Psoas muscle (tissue), 8 donors: ENCODE data around the gene PCED1B. TPM values are rescaled to one million over a fixed set of nuclear protein-coding genes. Genes with fewer than 3 reads are reported as not detected.
"Not testable (repeated sequence)": the region's sequence is repeated elsewhere in the genome, so short reads cannot be mapped to it uniquely, and the experiment has no call there.

Experiments
- ATAC-seq, 4 donors: fragments of 200-7000 bp; cut with Tn5 transposase; one replicate each; pipeline ENCODE4 v1.9.1; 2020; ENCODE audit warnings: moderate library complexity in 3 of 4, mild to moderate bottlenecking in 2 of 4
- DNase-seq, 2 donors: peaks; one replicate each; pipeline ENCODE4 v3.0.0-alpha.2; 2020
- H3K27ac ChIP-seq: fragments of 200-600 bp; one replicate; pipeline ENCODE4 v1.8.0; 2022
- H3K27me3 ChIP-seq, 3 donors: fragments of 200-600 bp in 1 of 3; one replicate each; pipeline versions ENCODE4 v1.6.1 to v1.8.0; 2013 to 2022; ENCODE audit warnings: low read length in 2 of 3, mild to moderate bottlenecking in 2 of 3, moderate library complexity in 1 of 3; ENCODE audit not compliant: insufficient read depth in 3 of 3
- H3K36me3 ChIP-seq, 2 donors: fragments of 200-600 bp in 1 of 2; one replicate each; pipeline versions ENCODE4 v1.6.1 to v1.8.0; 2013 to 2022; ENCODE audit warnings: low read depth in 1 of 2, mild to moderate bottlenecking in 1 of 2, moderate library complexity in 1 of 2; ENCODE audit not compliant: insufficient read depth in 1 of 2
- H3K4me1 ChIP-seq: fragments of 200-600 bp; one replicate; pipeline ENCODE4 v1.8.0; 2022
- H3K4me3 ChIP-seq: fragments of 200-600 bp; one replicate; pipeline ENCODE4 v1.8.0; 2022; ENCODE audit warnings: mild to moderate bottlenecking
- H3K9me3 ChIP-seq: fragments of 200-600 bp; one replicate; pipeline ENCODE4 v1.8.0; 2022
- CTCF ChIP-seq: fragments of 200-600 bp; IDR thresholded peaks from one replicate; pipeline ENCODE4 v1.8.0; 2022; ENCODE audit warnings: antibody characterized with exemption
- WGBS, 3 donors: extraction: QIAGEN DNeasy Blood & Tissue Kit; methylation state at CpG; one replicate each; pipeline versions ENCODE4 v1.1.6 to v1.1.7; 2013; 5-methylcytosine and 5-hydroxymethylcytosine counted together
- intact Hi-C, 2 donors: fragments of 100-400 bp; cut with DNase I; formaldehyde crosslinking; loops; one replicate each; pipeline versions ENCODE4 v1.11.0 to v1.14.2; 2022
- polyA plus RNA-seq, 3 donors: library from polyadenylated mRNA; stranded (reverse); fragments of 200-250 nt; gene quantifications; one replicate each; pipeline ENCODE4 v1.2.3, GENCODE V29; 2013
- total RNA-seq, 4 donors: library from RNA; stranded (reverse); fragmentation: NEBNext Ultra II Directional in 2 of 4; extraction: Animal tissue kit (Norgen Biotek cat#: 25700) in 2 of 4; gene quantifications; one replicate each; pipeline versions ENCODE4 v1.2.1 to v1.2.4, GENCODE V29; 2021 to 2023
- donor health status: healthy with polysubstance abuse.
- donor health status: DM: no; HTN: no; CAD: no; lungs with moderate emphysema.
- donor health status: Bipolar disorder and iron deficiency.
- donor health status: healthy.
- donor health status: DM: yes; HTN: yes; CAD: no.
- donor health status: DM: no; HTN: no; CAD: no.
- donor health status: DM: no; HTN: no; CAD: no.
- donor health status: DM: yes; HTN: yes; CAD: no.

PCED1B gene
- total and polyA plus RNA-seq, 7 donors, result 0.18 to 1.2 (median 0.38) TPM

- Histone ChIP-seq H3K4me3 (no peak overlapping the region), H3K4me1 (no peaks in the 10 kb centered on the region), H3K36me3 (no peaks in the 10 kb centered on the region), H3K9me3 (no peaks in the 10 kb centered on the region), H3K27ac (no peak overlapping the region), H3K27me3 (no peaks in the 10 kb centered on the region)
- TF ChIP-seq CTCF, result no peak
- WGBS, 3 donors, result 54 to 57% (median 56%) methylated on average over 4 of the region's 4 CpGs
- ATAC-seq (peak in 1 of 4 donors; percentile 36), DNase-seq (no peak)
- intact Hi-C loops, result no loop called here
Measured at GRCh38 chr12:47276621-47277309, 197.3 kb downstream of the PCED1B start.

GRCh38 chr12:47277972-47278448, 198.6 kb downstream of the PCED1B start:
- no peak for TF ChIP-seq CTCF
- ATAC-seq, result no peak
- WGBS, 3 donors, result 76 to 88% (median 87%) methylated on average over 1 of the region's 1 CpG
- Histone ChIP-seq H3K27ac (no peak overlapping the region), H3K27me3 (no peaks in the 10 kb centered on the region), H3K9me3 (no peaks in the 10 kb centered on the region), H3K4me3 (no peak overlapping the region), H3K4me1 (no peaks in the 10 kb centered on the region), H3K36me3 (no peaks in the 10 kb centered on the region)
- intact Hi-C loops, result no loop called here
- no peak for DNase-seq

- H3K9me3 ChIP-seq, intact Hi-C loops, DNase-seq, ATAC-seq, H3K27ac ChIP-seq, H3K27me3 ChIP-seq, H3K4me1 ChIP-seq, H3K36me3 ChIP-seq, H3K4me3 ChIP-seq: not testable (repeated sequence)
- WGBS, 3 donors, result 96% methylated on average over 8 of the region's 8 CpGs
Measured at GRCh38 chr12:47279758-47280157, 200.3 kb downstream of the PCED1B start.

GRCh38 chr12:47280543-47281300, 201.3 kb downstream of the PCED1B start:
- intact Hi-C loops, result no loop called here
- no peak for TF ChIP-seq CTCF
- H3K9me3 ChIP-seq, result no peaks in the 10 kb centered on the region
- 91 to 93% (median 93%) methylated on average over 7 of the region's 7 CpGs for WGBS, 3 donors
- DNase-seq (no peak), ATAC-seq (no peak)
- H3K27me3 ChIP-seq, result no peaks in the 10 kb centered on the region
- no peaks in the 10 kb centered on the region for H3K4me1 ChIP-seq
- H3K36me3 ChIP-seq, result no peaks in the 10 kb centered on the region
- H3K4me3 ChIP-seq, result no peak overlapping the region
- no peak overlapping the region for H3K27ac ChIP-seq

- intact Hi-C loops, result no loop called here
- no peaks in the 10 kb centered on the region for H3K9me3 ChIP-seq
- no peaks in the 10 kb centered on the region for H3K36me3 ChIP-seq
- DNase-seq, result no peak
- no peak overlapping the region for H3K4me3 ChIP-seq
- no peak overlapping the region for H3K27ac ChIP-seq
- no peaks in the 10 kb centered on the region for H3K27me3 ChIP-seq
- no peaks in the 10 kb centered on the region for H3K4me1 ChIP-seq
- no peak for ATAC-seq
- 37 to 64% (median 56%) methylated on average over 4 of the region's 4 CpGs for WGBS, 3 donors
- TF ChIP-seq CTCF, result no peak
Measured at GRCh38 chr12:47281667-47282171, 202.3 kb downstream of the PCED1B start.
